Endothelial cell of umbilical vein (primary cell): Measurements from ENCODE around the gene RRAGD. TPM values are rescaled to one million over a fixed set of nuclear protein-coding genes. Genes with fewer than 3 reads are reported as not detected.

ENCODE experiments used
- BruUV-seq: library from RNA; stranded (reverse); fragments of 400-500 nt; replicated peaks from 2 replicates; lab custom pipeline; 2021; lab: Mats Ljungman, UMichigan
- CTCF ChIA-PET: fragments of 300-600, 350-600 bp; sonication (Branson Sonifier 250); formaldehyde crosslinking; loops from one replicate; lab custom pipeline; 2021; ENCODE audit warnings: antibody characterized with exemption, inconsistent platforms; lab: Charles Lee
- POLR2A ChIA-PET: fragments of 300-600, 350-600 bp; sonication (Branson Sonifier 250); formaldehyde crosslinking; loops from one replicate; lab custom pipeline; 2021; ENCODE audit warnings: antibody characterized with exemption, inconsistent platforms; lab: Charles Lee
- DNase-seq: peaks from one replicate; pipeline ENCODE4 v3.0.0-alpha.2; 2011; ENCODE audit warnings: low read depth, low spot score
- FAIRE-seq: peaks from 2 replicates; lab custom pipeline; 2011; peaks lifted over from hg19 to GRCh38; lab: Jason Lieb, UNC
- H2AFZ ChIP-seq: 2 replicates; pipeline ENCODE4 v1.6.0; 2012; ENCODE audit warnings: low read depth, low read length, control low read depth, inconsistent platforms
- H3K27ac ChIP-seq: 2 replicates; pipeline ENCODE4 v1.5.1; 2011; ENCODE audit warnings: low read depth, mild to moderate bottlenecking, control low read depth, low read length, moderate library complexity; ENCODE audit not compliant: insufficient read depth
- H3K27me3 ChIP-seq, 2 experiments: 2 replicates each; pipeline versions ENCODE4 v1.6.0 to v1.6.1; 2011; ENCODE audit warnings: low read length in 2 of 2, mixed read lengths in 1 of 2; ENCODE audit not compliant: control insufficient read depth in 2 of 2, insufficient read depth in 2 of 2
- H3K36me3 ChIP-seq, 2 experiments: 2 replicates in 1 of 2; 3 replicates in 1 of 2; pipeline ENCODE4 v1.5.1; 2011; ENCODE audit warnings: low read length in 2 of 2, mild to moderate bottlenecking in 1 of 2, moderate library complexity in 1 of 2; ENCODE audit not compliant: control insufficient read depth in 2 of 2, insufficient read depth in 2 of 2; ENCODE audit errors: extremely low read depth in 1 of 2
- H3K4me1 ChIP-seq: 3 replicates; pipeline ENCODE4 v1.5.1; 2011; ENCODE audit warnings: mild to moderate bottlenecking, low read length; ENCODE audit not compliant: control insufficient read depth, insufficient read depth; ENCODE audit errors: extremely low read depth
- H3K4me2 ChIP-seq: 2 replicates; pipeline ENCODE4 v1.6.1; 2011; ENCODE audit warnings: low read length, control low read depth, mixed read lengths; ENCODE audit not compliant: insufficient read depth
- H3K4me3 ChIP-seq, 3 experiments: fragments of 200-600 bp in 1 of 3; sonication (generic), shearing (Covaris generic) in 1 of 3; replicated peaks in 1 of 3; 2 replicates each; pipeline ENCODE4 v1.5.1; 2011 to 2016; ENCODE audit warnings: control low read depth in 3 of 3, low read length in 3 of 3, mild to moderate bottlenecking in 2 of 3, inconsistent platforms in 1 of 3, low read depth in 1 of 3, moderate library complexity in 1 of 3; ENCODE audit not compliant: insufficient read depth in 1 of 3
- H3K79me2 ChIP-seq: 2 replicates; pipeline ENCODE4 v1.6.0; 2012; ENCODE audit warnings: low read length, inconsistent platforms; ENCODE audit not compliant: control insufficient read depth, insufficient read depth
- H3K9ac ChIP-seq: replicated peaks from 2 replicates; pipeline ENCODE3; 2011; ENCODE audit warnings: low read length, control low read depth; ENCODE audit not compliant: insufficient read depth; ENCODE audit errors: extremely low read depth
- H3K9me1 ChIP-seq: replicated peaks from 3 replicates; pipeline ENCODE4 v1.6.0; 2011; ENCODE audit warnings: mild to moderate bottlenecking, low read length; ENCODE audit not compliant: control insufficient read depth, insufficient read depth; ENCODE audit errors: extremely low read depth
- H3K9me3 ChIP-seq: replicated peaks from 2 replicates; pipeline ENCODE4 v1.5.1; 2012; ENCODE audit warnings: low read length, inconsistent platforms; ENCODE audit not compliant: control insufficient read depth, insufficient read depth
- H4K20me1 ChIP-seq: replicated peaks from 2 replicates; pipeline ENCODE3; 2011; ENCODE audit warnings: mild to moderate bottlenecking, low read length; ENCODE audit not compliant: control insufficient read depth, insufficient read depth; ENCODE audit errors: extremely low read depth
- CTCF ChIP-seq, 2 donors: IDR thresholded peaks; 1 replicate in 1 of 2; 2 replicates in 1 of 2; pipeline ENCODE4 v1.5.1; 2011; ENCODE audit warnings: low read length in 2 of 2, mild to moderate bottlenecking in 2 of 2, moderate library complexity in 2 of 2, control low read depth in 1 of 2, inconsistent platforms in 1 of 2, low read depth in 1 of 2; ENCODE audit not compliant: insufficient read depth in 1 of 2; ENCODE audit errors: extremely low read depth in 1 of 2
- EZH2 ChIP-seq: IDR thresholded peaks from 2 replicates; pipeline ENCODE4 v1.6.1; 2012; ENCODE audit warnings: borderline replicate concordance, low read depth, mild to moderate bottlenecking, moderate library complexity, low read length, inconsistent platforms; ENCODE audit not compliant: severe bottlenecking
- FOS ChIP-seq: IDR thresholded peaks from 2 replicates; pipeline ENCODE4 v1.6.1; 2011; ENCODE audit warnings: mild to moderate bottlenecking, low read length, moderate library complexity, borderline replicate concordance; ENCODE audit not compliant: insufficient read depth
- GATA2 ChIP-seq: IDR thresholded peaks from 2 replicates; pipeline ENCODE4 v1.7.0; 2011; ENCODE audit warnings: low read depth, mild to moderate bottlenecking, moderate library complexity, mixed read lengths, low read length; ENCODE audit not compliant: insufficient read length, insufficient read depth
- JUN ChIP-seq: IDR thresholded peaks from 2 replicates; pipeline ENCODE4 v1.6.1; 2011; ENCODE audit warnings: borderline replicate concordance, low read depth; ENCODE audit not compliant: insufficient read length, insufficient read depth
- MAX ChIP-seq: IDR thresholded peaks from 2 replicates; pipeline ENCODE4 v1.6.1; 2011; ENCODE audit not compliant: insufficient read depth, insufficient read length
- MYC ChIP-seq: IDR thresholded peaks from one replicate; pipeline ENCODE4 v1.6.1; 2011; ENCODE audit warnings: mild to moderate bottlenecking, low read depth, low read length
- POLR2A ChIP-seq: IDR thresholded peaks from 2 replicates; pipeline ENCODE4 v1.6.1; 2012; ENCODE audit warnings: low read depth, mild to moderate bottlenecking, control low read depth, low read length
- POLR2AphosphoS5 ChIP-seq: IDR thresholded peaks from 2 replicates; pipeline ENCODE4 v1.6.1; 2012; ENCODE audit warnings: low read depth, mild to moderate bottlenecking, control low read depth, low read length, moderate library complexity; ENCODE audit not compliant: insufficient read depth
- dilution Hi-C: fragments of 300-500 bp; cut with MboI; formaldehyde crosslinking; loops from one replicate; pipeline ENCODE4 v1.15.0; 2019; ENCODE audit warnings: low sequenced_read_pairs; ENCODE audit not compliant: extremely low pct_ligation_motif_present
- intact Hi-C: fragments of 100-400 bp; cut with micrococcal nuclease; formaldehyde crosslinking; loops from one replicate; pipeline ENCODE4 v1.10.0; 2022
- polyA plus RNA-seq, 4 experiments: library from polyadenylated mRNA; depleted of rRNA in 3 of 4; stranded (reverse) in 3 of 4; unstranded in 1 of 4; fragments of >200 nt; gene quantifications; 2 replicates each; pipeline versions ENCODE4 v1.2.1 to v1.2.3, GENCODE V29; 2011 to 2012; ENCODE audit warnings: missing spikeins in 1 of 4
- total RNA-seq: library from RNA; stranded (reverse); gene quantifications from 2 replicates; pipeline ENCODE4 v1.2.3, GENCODE V29; 2021

Gene RRAGD
- total and polyA plus RNA-seq, 2 donors (not counting 3 experiments of a cell fraction or from before 2014, with no cell fraction given) = 0.07 to 2.0 TPM

GRCh38 chr6:89416796-89417195 lies 4.7 kb upstream of the RRAGD start:
- BruUV-seq = no TSS peak
- Histone ChIP-seq H2AFZ (no peak overlapping the region), H3K36me3 (no peaks in the 10 kb centered on the region), H3K27me3 (peaks cover 30 to 31% of the 10 kb centered on the region in 2 experiments), H4K20me1 (no peaks in the 10 kb centered on the region), H3K9me3 (no peaks in the 10 kb centered on the region), H3K79me2 (no peaks in the 10 kb centered on the region), H3K9ac (no peak overlapping the region), H3K4me3 (no peak overlapping the region), H3K27ac (no peak overlapping the region), H3K9me1 (no peaks in the 10 kb centered on the region), H3K4me2 (no peak overlapping the region), H3K4me1 (no peaks in the 10 kb centered on the region)
- FAIRE-seq = no peak
- dilution Hi-C loops = no loop called here
- intact Hi-C loops = no loop called here
- TF ChIP-seq EZH2 (no peak), CTCF (IDR thresholded peaks at IDR 0.05; ENCODE audit: extremely low read depth in 1 of 2, insufficient read depth in 1 of 2, low read depth in 1 of 2, low read length in 2 of 2) (no peak), POLR2AphosphoS5 (no peak), MAX (no peak), JUN (no peak), MYC (no peak), POLR2A (no peak), FOS (no peak), GATA2 (no peak)
- POLR2A ChIA-PET = no interaction called here
- CTCF ChIA-PET = interaction anchor here (1.0 to 1.1 kb wide), 3 partner anchors 12 to 434 kb away, joined by 3 to 4 read pairs (median 3); no protein-coding TSS in a partner anchor
- no peak for DNase-seq
